GM23338 (cell line): ENCODE measurements around the gene SNTG2. TPM values are rescaled to one million over a fixed set of nuclear protein-coding genes. Genes with fewer than 3 reads are reported as not detected.

Experiments used
- ATAC-seq: fragments of 200-7000 bp; cut with Tn5 transposase; 3 replicates; pipeline ENCODE4 v1.9.1; 2020
- DNase-seq: peaks from one replicate; pipeline ENCODE4 v3.0.0-alpha.2; 2015; ENCODE audit warnings: low spot score
- H2AFZ ChIP-seq: fragments of 200-600 bp; sonication (generic); 2 replicates; pipeline ENCODE4 v1.8.0; 2016; ENCODE audit warnings: antibody characterized with exemption, mild to moderate bottlenecking, moderate library complexity
- H3F3A ChIP-seq: fragments of 200-600 bp; sonication (generic); replicated peaks from 2 replicates; pipeline ENCODE4 v1.8.0; 2017; ENCODE audit warnings: antibody characterized with exemption, mixed run types, low read depth
- H3K27ac ChIP-seq: fragments of 200-600 bp; sonication (generic); 2 replicates; pipeline ENCODE4 v1.6.1; 2016; ENCODE audit warnings: low read depth
- H3K27me3 ChIP-seq: fragments of 200-600 bp; sonication (generic); 2 replicates; pipeline ENCODE4 v1.8.0; 2016; ENCODE audit warnings: mild to moderate bottlenecking, mixed run types, moderate library complexity; ENCODE audit not compliant: insufficient read depth
- H3K36me3 ChIP-seq: fragments of 200-600 bp; sonication (generic); 2 replicates; pipeline ENCODE4 v1.8.0; 2016; ENCODE audit warnings: mild to moderate bottlenecking; ENCODE audit not compliant: insufficient read depth
- H3K4me1 ChIP-seq: fragments of 200-600 bp; sonication (generic); 2 replicates; pipeline ENCODE4 v1.8.0; 2016; ENCODE audit warnings: mild to moderate bottlenecking, moderate library complexity; ENCODE audit not compliant: insufficient read depth
- H3K4me2 ChIP-seq: fragments of 200-600 bp; sonication (generic); 2 replicates; pipeline ENCODE4 v1.7.1; 2017; ENCODE audit warnings: mixed run types
- H3K4me3 ChIP-seq: fragments of 200-600 bp; sonication (generic); 2 replicates; pipeline ENCODE4 v1.6.1; 2016; ENCODE audit warnings: mixed run types
- H3K79me2 ChIP-seq: fragments of 200-600 bp; sonication (generic); replicated peaks from 2 replicates; pipeline ENCODE4 v1.8.0; 2017; ENCODE audit warnings: mild to moderate bottlenecking; ENCODE audit not compliant: insufficient read depth
- H3K9me2 ChIP-seq: fragments of 200-600 bp; sonication (generic); 2 replicates; pipeline ENCODE4 v1.8.0; 2017; ENCODE audit not compliant: insufficient read depth
- H4K20me1 ChIP-seq: fragments of 200-600 bp; sonication (generic); replicated peaks from 2 replicates; pipeline ENCODE4 v1.8.0; 2017; ENCODE audit warnings: mild to moderate bottlenecking; ENCODE audit not compliant: insufficient read depth
- H3K27ac Mint-ChIP-seq: 2 replicates; pipeline ENCODE4 v1.8.0; 2020; ENCODE audit warnings: inconsistent platforms, mild to moderate bottlenecking, moderate library complexity, mixed read lengths
- H3K27me3 Mint-ChIP-seq: 3 replicates; pipeline ENCODE4 v1.8.0; 2022; ENCODE audit warnings: low read depth, mild to moderate bottlenecking, moderate library complexity, mixed read lengths, inconsistent platforms; ENCODE audit not compliant: insufficient read depth, poor library complexity
- H3K36me3 Mint-ChIP-seq: 3 replicates; pipeline ENCODE4 v1.8.0; 2021; ENCODE audit warnings: low read depth, mild to moderate bottlenecking, inconsistent platforms, moderate library complexity, mixed read lengths
- H3K4me1 Mint-ChIP-seq: 3 replicates; pipeline ENCODE4 v1.8.0; 2020; ENCODE audit warnings: mild to moderate bottlenecking, inconsistent platforms, mixed read lengths
- H3K4me3 Mint-ChIP-seq: 3 replicates; pipeline ENCODE4 v1.8.0; 2021; ENCODE audit warnings: moderate library complexity, mild to moderate bottlenecking, inconsistent platforms, mixed read lengths
- H3K9me3 Mint-ChIP-seq: 3 replicates; pipeline ENCODE4 v1.8.0; 2020; ENCODE audit warnings: moderate library complexity, mild to moderate bottlenecking, inconsistent platforms, mixed read lengths
- CREB1 ChIP-seq: fragments of 250-450 bp; sonication (Bioruptor Pico); IDR thresholded peaks from 2 replicates; pipeline ENCODE4 v1.5.0; 2020; ENCODE audit warnings: low read depth, mild to moderate bottlenecking, moderate library complexity
- EZH2 ChIP-seq: fragments of 200-600 bp; sonication (generic); IDR thresholded peaks from one replicate; pipeline ENCODE4 v1.8.0; 2017; ENCODE audit warnings: antibody characterized with exemption, mild to moderate bottlenecking, low read depth; ENCODE audit not compliant: unreplicated experiment
- EZH2phosphoT487 ChIP-seq: fragments of 200-600 bp; sonication (generic); IDR thresholded peaks from one replicate; pipeline ENCODE4 v1.8.1; 2018; ENCODE audit warnings: antibody characterized with exemption; ENCODE audit not compliant: unreplicated experiment
- POLR2AphosphoS5 ChIP-seq: IDR thresholded peaks from 2 replicates; pipeline ENCODE4 v1.6.1; 2016; ENCODE audit warnings: antibody characterized with exemption, low read depth
- STAT1 ChIP-seq: IDR thresholded peaks from one replicate; pipeline ENCODE4 v1.6.1; 2016; ENCODE audit warnings: antibody characterized with exemption; ENCODE audit not compliant: unreplicated experiment
- ZNF114 ChIP-seq: fragments of 250-450 bp; sonication (Bioruptor Pico); IDR thresholded peaks from 2 replicates; pipeline ENCODE4 v1.5.0; 2020; ENCODE audit warnings: mild to moderate bottlenecking, moderate library complexity
- ZNF331 ChIP-seq: fragments of 250-450 bp; sonication (Bioruptor Pico); IDR thresholded peaks from 2 replicates; pipeline ENCODE4 v1.5.0; 2020; ENCODE audit warnings: low read depth, mild to moderate bottlenecking, moderate library complexity
- polyA plus RNA-seq: library from polyadenylated mRNA; unstranded; fragments of >200 nt; fragmentation: Nextera tagmentation; extraction: Ambion mirVana; gene quantifications from 2 replicates; pipeline ENCODE4 v1.2.1, GENCODE V29; 2016
- total RNA-seq: library from RNA; depleted of rRNA; stranded (reverse); fragments of >200 nt; shearing (Covaris generic); gene quantifications from 2 replicates; pipeline ENCODE4 v1.2.3, GENCODE V29; 2014
- TF ChIP-seq, protein P1 (sequence below): IDR thresholded peaks from one replicate; pipeline ENCODE4 v1.6.1; 2018; ENCODE audit warnings: antibody characterized with exemption; ENCODE audit not compliant: unreplicated experiment
- TF ChIP-seq, protein P2 (sequence below): IDR thresholded peaks from 2 replicates; pipeline ENCODE4 v1.6.1; 2016; ENCODE audit warnings: antibody characterized with exemption
- TF ChIP-seq, protein P3 (sequence below), 2 experiments: fragments of 200-600 bp in 1 of 2; sonication (generic) in 1 of 2; conservative IDR thresholded peaks; 2 replicates each; pipeline versions ENCODE4 v1.5.1 to v1.6.1; 2016 to 2017; ENCODE audit warnings: antibody characterized with exemption in 2 of 2, low read depth in 2 of 2, mild to moderate bottlenecking in 2 of 2, moderate library complexity in 1 of 2

SNTG2 gene
- total and polyA plus RNA-seq, 2 experiments from 2014 or later = 27.5 to 60.4 TPM

DNA sequence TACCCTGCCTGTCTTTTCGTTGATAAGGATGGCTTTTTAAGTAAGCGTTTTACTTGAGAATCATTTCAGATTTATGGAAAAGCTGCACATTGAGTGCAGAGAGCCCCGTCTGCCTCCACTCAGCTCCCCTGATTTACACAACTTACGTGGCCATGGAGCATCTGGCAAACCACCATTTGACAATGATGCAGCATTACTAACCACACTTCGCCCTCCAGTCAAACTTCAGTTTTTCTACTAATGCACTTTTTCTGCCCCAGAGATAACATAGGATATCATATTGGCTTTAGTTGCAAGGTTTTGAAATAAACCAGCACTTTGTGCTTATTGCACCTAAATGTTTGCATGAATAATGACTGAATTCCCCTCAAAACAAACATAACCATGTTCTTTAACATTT lies 297.5 kb downstream of the SNTG2 start (continued):
- TF ChIP-seq, protein P1, sequence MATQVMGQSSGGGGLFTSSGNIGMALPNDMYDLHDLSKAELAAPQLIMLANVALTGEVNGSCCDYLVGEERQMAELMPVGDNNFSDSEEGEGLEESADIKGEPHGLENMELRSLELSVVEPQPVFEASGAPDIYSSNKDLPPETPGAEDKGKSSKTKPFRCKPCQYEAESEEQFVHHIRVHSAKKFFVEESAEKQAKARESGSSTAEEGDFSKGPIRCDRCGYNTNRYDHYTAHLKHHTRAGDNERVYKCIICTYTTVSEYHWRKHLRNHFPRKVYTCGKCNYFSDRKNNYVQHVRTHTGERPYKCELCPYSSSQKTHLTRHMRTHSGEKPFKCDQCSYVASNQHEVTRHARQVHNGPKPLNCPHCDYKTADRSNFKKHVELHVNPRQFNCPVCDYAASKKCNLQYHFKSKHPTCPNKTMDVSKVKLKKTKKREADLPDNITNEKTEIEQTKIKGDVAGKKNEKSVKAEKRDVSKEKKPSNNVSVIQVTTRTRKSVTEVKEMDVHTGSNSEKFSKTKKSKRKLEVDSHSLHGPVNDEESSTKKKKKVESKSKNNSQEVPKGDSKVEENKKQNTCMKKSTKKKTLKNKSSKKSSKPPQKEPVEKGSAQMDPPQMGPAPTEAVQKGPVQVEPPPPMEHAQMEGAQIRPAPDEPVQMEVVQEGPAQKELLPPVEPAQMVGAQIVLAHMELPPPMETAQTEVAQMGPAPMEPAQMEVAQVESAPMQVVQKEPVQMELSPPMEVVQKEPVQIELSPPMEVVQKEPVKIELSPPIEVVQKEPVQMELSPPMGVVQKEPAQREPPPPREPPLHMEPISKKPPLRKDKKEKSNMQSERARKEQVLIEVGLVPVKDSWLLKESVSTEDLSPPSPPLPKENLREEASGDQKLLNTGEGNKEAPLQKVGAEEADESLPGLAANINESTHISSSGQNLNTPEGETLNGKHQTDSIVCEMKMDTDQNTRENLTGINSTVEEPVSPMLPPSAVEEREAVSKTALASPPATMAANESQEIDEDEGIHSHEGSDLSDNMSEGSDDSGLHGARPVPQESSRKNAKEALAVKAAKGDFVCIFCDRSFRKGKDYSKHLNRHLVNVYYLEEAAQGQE = no peak
- TF ChIP-seq CREB1 (no peak), STAT1 (no peak), ZNF331 (CRISPR knock-in tag) (no peak)
- TF ChIP-seq, protein P2, sequence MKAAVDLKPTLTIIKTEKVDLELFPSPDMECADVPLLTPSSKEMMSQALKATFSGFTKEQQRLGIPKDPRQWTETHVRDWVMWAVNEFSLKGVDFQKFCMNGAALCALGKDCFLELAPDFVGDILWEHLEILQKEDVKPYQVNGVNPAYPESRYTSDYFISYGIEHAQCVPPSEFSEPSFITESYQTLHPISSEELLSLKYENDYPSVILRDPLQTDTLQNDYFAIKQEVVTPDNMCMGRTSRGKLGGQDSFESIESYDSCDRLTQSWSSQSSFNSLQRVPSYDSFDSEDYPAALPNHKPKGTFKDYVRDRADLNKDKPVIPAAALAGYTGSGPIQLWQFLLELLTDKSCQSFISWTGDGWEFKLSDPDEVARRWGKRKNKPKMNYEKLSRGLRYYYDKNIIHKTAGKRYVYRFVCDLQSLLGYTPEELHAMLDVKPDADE = no peak
- TF ChIP-seq, protein P3, sequence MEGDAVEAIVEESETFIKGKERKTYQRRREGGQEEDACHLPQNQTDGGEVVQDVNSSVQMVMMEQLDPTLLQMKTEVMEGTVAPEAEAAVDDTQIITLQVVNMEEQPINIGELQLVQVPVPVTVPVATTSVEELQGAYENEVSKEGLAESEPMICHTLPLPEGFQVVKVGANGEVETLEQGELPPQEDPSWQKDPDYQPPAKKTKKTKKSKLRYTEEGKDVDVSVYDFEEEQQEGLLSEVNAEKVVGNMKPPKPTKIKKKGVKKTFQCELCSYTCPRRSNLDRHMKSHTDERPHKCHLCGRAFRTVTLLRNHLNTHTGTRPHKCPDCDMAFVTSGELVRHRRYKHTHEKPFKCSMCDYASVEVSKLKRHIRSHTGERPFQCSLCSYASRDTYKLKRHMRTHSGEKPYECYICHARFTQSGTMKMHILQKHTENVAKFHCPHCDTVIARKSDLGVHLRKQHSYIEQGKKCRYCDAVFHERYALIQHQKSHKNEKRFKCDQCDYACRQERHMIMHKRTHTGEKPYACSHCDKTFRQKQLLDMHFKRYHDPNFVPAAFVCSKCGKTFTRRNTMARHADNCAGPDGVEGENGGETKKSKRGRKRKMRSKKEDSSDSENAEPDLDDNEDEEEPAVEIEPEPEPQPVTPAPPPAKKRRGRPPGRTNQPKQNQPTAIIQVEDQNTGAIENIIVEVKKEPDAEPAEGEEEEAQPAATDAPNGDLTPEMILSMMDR (conservative IDR thresholded peaks at IDR 0.05; ENCODE audit: low read depth in 2 of 2) = no peak

DNA sequence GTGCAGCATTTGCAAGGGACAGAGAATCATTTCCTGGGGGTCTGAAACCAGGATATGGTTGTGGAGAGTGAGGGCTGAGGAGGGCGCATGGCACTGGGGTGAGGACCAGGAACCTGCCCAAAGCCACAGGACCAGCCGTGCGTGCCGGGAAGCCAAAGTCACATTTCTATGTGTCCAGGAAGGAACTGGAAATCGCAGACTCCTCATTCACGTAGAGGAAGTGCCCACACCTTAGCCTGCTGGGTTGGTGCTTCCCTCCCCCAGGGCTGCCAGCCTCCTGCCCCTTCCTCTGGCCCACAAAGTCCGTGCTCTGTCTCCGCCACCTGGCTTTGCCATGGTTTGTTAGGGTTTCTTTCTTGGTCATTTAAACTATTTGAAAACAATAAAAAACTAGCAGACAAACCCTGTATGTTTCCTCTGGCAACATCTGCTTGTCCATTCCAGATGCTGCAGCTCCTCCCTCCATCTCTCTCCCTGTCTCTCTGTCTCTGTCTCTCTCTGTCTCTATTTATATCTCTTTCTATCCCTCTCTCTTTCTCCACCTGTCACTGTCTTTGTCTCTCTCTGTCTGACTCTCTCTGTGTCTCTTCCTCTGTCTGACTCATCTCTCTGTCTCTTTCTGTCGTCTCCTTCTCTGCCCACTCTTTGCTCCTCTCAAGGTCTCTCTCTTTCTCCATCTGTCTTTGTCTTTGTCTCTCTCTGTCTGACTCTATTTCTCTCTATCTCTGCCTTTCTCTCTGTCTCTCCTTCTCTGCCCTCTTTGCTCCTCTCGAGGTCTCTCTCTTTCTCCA lies 299.4 kb downstream of the SNTG2 start:
- no peaks in the 10 kb centered on the region for H4K20me1 ChIP-seq
- H3K4me3 ChIP-seq = no peak overlapping the region
- no peaks in the 10 kb centered on the region for H3K4me1 ChIP-seq
- Mint-ChIP-seq H3K4me3 (no peak overlapping the region), H3K27me3 (no peaks in the 10 kb centered on the region), H3K4me1 (peaks cover 6% of the 10 kb centered on the region; the same call in 2 of the 3 replicates), H3K36me3 (no peaks in the 10 kb centered on the region), H3K9me3 (no peaks in the 10 kb centered on the region), H3K27ac (no peak overlapping the region)
- no peaks in the 10 kb centered on the region for H3K9me2 ChIP-seq
- no peaks in the 10 kb centered on the region for H3K79me2 ChIP-seq
- H3K36me3 ChIP-seq = no peaks in the 10 kb centered on the region
- H3K4me2 ChIP-seq = no peak overlapping the region
- ATAC-seq = no peak
- H3K27ac ChIP-seq = no peak overlapping the region
- no peaks in the 10 kb centered on the region for H3K27me3 ChIP-seq
- no peaks in the 10 kb centered on the region for H3F3A ChIP-seq
- H2AFZ ChIP-seq = no peak overlapping the region
- no peak for DNase-seq
- TF ChIP-seq, protein P2 = no peak
- TF ChIP-seq EZH2 (no peak), ZNF114 (no peak), EZH2phosphoT487 (no peak), ZNF331 (CRISPR knock-in tag) (no peak), POLR2AphosphoS5 (no peak)
